GM12873 (cell line): Measurements from ENCODE around the gene DRAM1.

Experiments used
- CTCF ChIP-seq: IDR thresholded peaks from 2 replicates; pipeline ENCODE4 v1.5.1; 2012; ENCODE audit warnings: low read depth, mild to moderate bottlenecking, moderate library complexity, low read length, control low read depth; ENCODE audit not compliant: insufficient read depth; ENCODE audit errors: missing control alignments

The DRAM1 gene

GRCh38 chr12:101863981-101864380 is 13.4 kb upstream of the DRAM1 start:
- no peak for TF ChIP-seq CTCF

GRCh38 chr12:101866615-101867373 is 10.6 kb upstream of the DRAM1 start:
- no peak for TF ChIP-seq CTCF

GRCh38 chr12:101870925-101871324 is 6.5 kb upstream of the DRAM1 start:
- TF ChIP-seq CTCF, result no peak

- no peak for TF ChIP-seq CTCF
Observed at GRCh38 chr12:101875162-101875561, 2.2 kb upstream of the DRAM1 start.

GRCh38 chr12:101876322-101876860 is 989 bp upstream of the DRAM1 start:
- TF ChIP-seq CTCF, result no peak

- no peak for TF ChIP-seq CTCF
Observed at GRCh38 chr12:101877806-101878242, 444 bp downstream of the DRAM1 start.

- no peak for TF ChIP-seq CTCF
Observed at GRCh38 chr12:101878243-101878821, 952 bp downstream of the DRAM1 start.
